Activated CD4-positive, alpha-beta T cell treated with anti-CD3 and anti-CD28 coated beads, Interleukin-2, amount 50 U/mL, for 48 hours (primary cell): Measurements from ENCODE around the gene MAGEB5.
"Not testable (repeated sequence)": the region's sequence is repeated elsewhere in the genome, so short reads cannot be mapped to it uniquely, and the experiment has no call there.

Experiments used
- DNase-seq, 2 experiments: peaks; one replicate each; pipeline ENCODE4 v3.0.0-alpha.2; 2020

The MAGEB5 gene, protein sequence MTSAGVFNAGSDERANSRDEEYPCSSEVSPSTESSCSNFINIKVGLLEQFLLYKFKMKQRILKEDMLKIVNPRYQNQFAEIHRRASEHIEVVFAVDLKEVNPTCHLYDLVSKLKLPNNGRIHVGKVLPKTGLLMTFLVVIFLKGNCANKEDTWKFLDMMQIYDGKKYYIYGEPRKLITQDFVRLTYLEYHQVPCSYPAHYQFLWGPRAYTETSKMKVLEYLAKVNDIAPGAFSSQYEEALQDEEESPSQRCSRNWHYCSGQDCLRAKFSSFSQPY

DNA sequence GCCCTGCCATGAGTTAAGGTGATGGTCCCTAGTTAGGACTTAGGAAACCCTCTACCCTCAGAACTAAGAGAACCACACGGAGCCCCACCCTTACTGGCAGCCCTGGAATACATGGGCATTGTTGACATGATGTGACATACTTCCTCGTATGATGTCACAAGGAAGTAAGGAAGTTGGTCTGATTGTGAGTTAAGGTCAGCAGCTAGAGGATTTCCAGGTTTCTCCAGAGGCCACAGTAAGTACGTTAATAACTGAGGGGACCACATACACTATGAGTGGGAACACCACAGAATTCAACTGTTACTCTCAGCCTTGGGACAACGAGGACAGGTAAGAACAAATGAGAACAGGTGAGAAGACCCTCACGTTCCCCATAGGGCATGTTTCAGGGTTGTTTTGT lies at the start of gene MAGEB5:
TSS of gene MAGEB5 (plus strand) at position 301 of the 400 bp plus-strand sequence. CDS start 1,133 bp downstream, outside the sequence.
- DNase-seq, result no peak

- DNase-seq, result no peak
Measured at GRCh38 chrX:26192204-26192603, 23.8 kb upstream of the MAGEB5 start, which contains the start of gene MAGEB6. Gene MAGEB6 (plus strand): TSS chrX:26192440. CDS start chrX:26193847, 1,407 bp downstream.

GRCh38 chrX:26203561-26203960 lies 12.4 kb upstream of the MAGEB5 start:
- no peak for DNase-seq

DNA sequence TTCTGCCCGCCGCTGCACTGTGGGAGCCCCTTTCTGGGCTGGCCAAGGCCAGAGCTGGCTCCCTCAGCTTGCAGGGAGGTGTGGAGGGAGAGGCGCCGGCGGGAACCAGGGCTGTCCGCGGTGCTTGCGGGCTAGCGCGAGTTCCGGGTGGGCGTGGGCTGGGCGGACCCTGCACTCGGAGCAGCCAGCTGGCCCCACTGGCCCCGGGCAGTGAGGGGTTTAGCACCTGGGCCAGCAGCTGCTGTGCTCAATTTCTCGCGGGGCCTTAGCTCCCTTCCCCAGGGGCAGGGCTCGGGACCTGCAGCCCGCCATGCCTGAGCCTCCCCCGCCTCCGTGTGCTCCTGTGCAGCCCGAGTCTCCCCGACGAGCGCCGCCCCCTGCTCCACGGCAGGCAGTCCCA lies 11.3 kb upstream of the MAGEB5 start:
- not testable (repeated sequence) for DNase-seq

DNA sequence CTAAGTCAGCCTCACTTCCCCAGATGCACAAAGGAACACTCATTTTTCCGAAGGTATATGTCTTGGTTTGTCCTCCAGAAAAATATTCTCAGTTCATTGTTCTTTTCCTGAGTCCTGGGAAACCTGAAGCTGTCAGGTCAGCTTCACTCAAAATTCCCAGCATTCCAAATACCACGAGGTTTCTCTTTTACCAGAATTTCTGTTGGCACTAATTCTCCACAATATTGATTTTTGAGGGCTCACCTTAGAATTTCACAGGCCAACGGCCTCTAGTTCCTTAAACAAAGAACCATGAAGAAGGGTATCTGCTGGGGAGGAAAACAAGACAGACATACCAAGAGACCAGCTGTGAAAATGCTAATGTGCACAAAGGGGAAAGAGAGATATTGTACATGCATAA lies 8.0 kb upstream of the MAGEB5 start:
- DNase-seq, result no peak

DNA sequence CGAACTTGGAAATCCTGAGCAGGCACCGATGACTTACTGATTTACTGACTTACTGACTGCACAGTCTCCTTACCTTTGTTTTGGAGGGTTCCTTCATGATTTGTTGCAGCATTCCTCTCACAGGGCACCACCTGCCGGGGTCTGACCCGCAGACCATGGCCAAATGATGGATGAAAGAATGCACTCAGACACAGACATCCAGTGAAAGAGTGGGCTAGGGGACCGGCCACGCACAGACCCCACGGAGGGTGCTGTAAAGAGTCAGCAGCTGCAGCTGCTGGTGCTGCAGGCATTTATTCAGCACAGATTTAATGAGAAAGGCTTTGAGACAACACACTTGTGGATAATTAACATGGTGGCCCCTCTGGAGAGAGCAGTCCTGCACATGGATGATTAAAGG lies 3.4 kb downstream of the MAGEB5 start:
- no peak for DNase-seq

DNA sequence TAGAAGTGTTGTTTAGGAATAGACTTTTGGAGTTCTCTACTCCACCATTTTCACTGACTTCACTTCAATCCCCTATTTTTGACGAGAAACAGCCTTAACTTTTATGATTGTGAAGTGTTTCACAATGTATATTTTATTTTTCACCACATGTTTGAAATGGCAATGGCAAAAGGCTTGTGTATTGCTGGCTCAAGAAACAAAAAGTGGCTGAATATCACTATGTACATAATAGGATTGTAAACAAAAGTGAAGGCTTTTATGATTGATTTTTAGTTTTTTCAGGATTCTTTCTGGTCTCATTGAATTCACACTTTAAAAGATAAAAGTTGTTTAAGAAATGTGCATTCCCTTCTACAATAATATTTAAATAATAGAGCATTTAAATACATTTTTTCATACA lies 18.2 kb downstream of the MAGEB5 start:
- no peak for DNase-seq

DNA sequence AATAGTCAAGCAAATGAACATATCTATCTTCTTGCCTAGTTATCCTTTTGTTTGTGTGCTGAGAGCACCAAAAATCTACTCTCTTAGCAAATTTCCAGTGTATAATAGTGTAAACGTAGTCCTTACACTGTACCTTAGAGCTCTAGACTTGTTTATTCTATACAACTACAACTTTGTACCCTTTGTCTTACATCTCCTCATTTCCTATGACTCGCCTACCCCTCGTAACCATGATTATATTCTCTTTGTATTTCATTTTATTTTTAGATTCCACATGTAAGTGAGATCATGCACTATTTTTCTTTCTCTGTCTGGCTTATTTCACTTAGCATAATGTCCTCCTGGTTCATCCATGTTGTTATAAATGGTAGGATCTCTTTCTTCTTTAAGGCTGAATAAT lies 37.6 kb downstream of the MAGEB5 start:
- DNase-seq, result no peak

GRCh38 chrX:26254436-26254835 lies 38.5 kb downstream of the MAGEB5 start:
- DNase-seq, result no peak

- no peak for DNase-seq
Measured at GRCh38 chrX:26262121-26262523, 46.2 kb downstream of the MAGEB5 start.
